Measurements from ENCODE around the gene ACOX2.

ACOX2 gene

DNA sequence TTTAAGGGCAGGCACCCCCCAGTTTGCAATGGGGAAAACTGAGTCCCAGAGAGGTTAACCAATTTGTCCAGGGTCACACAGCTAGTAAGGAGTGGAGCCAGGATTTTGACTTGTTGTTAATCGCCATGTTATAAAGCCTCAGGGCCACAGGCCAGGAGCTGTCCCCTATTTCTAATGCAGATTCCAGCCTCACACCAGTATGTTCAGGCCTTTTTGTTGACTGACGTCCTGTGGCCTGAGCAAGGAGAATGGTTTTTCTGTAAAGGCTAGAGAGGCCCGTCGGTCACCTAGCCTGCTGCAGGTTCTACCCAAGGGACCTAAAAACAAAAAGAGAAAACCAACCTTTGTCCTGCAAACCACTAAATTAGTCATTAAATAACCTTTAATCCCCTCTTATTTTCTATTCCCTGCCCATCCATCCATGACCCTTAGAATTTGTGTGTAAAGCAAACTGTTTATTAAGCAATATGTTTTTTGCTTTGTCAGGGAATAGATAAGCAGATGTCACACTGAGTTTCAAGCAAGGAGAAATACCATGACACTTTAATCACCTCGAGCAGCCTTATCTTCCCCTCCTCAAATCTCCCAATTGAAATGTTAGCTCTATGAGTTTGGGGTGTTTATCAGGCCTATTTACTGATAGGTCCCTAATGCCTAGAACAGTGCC is 14.1 kb downstream of the ACOX2 start:
- Histone ChIP-seq H3K4me1 (ENCODE audit: control insufficient read depth in 1 of 2, insufficient read depth in 2 of 2, low read length in 2 of 2) (peaks cover 0 to 3% of the 10 kb centered on the region in 2 experiments), H3K14ac (ENCODE audit: low read length) (no peak overlapping the region), H2AFZ (ENCODE audit: insufficient read depth, low read length, poor library complexity) (no peak overlapping the region), H4K12ac (ENCODE audit: low read depth, low read length) (no peak overlapping the region), H4K8ac (ENCODE audit: low read depth, low read length) (no peak overlapping the region), H3K79me2 (ENCODE audit: control insufficient read depth, insufficient read depth, low read length, poor library complexity) (no peaks in the 10 kb centered on the region), H2BK12ac (ENCODE audit: low read length) (no peak overlapping the region), H2BK5ac (ENCODE audit: low read depth, low read length, poor library complexity) (no peak overlapping the region), H3K27me3 (ENCODE audit: insufficient read depth, low read length) (no peaks in the 10 kb centered on the region), H2AK5ac (ENCODE audit: low read length) (no peak overlapping the region), H3K79me1 (ENCODE audit: low read length) (no peaks in the 10 kb centered on the region), H4K91ac (ENCODE audit: low read depth, low read length) (no peak overlapping the region), H3K9me3 (ENCODE audit: insufficient read depth, low read depth, low read length) (no peaks in the 10 kb centered on the region), H3K4me3 (ENCODE audit: low read depth, low read length) (no peak overlapping the region), H3K36me3 (ENCODE audit: control insufficient read depth in 1 of 2, insufficient read depth in 2 of 2, low read length in 2 of 2) (no peaks in the 10 kb centered on the region), H3K23ac (ENCODE audit: low read length) (no peak overlapping the region), H2BK120ac (ENCODE audit: insufficient read depth, low read length, poor library complexity) (no peak overlapping the region), H3K9ac (ENCODE audit: low read length) (no peak overlapping the region), H3K27ac (ENCODE audit: low read depth, low read length) (no peak overlapping the region), H3K18ac (ENCODE audit: low read length) (no peak overlapping the region), H3K4ac (ENCODE audit: low read depth, low read length) (no peak overlapping the region), H3K4me2 (ENCODE audit: low read length) (no peak overlapping the region)
- WGBS (ENCODE audit: extremely low coverage, insufficient coverage, insufficient read length): no CpG with 5 or more reads among the region's 5 CpGs
- no peak for DNase-seq

DNA sequence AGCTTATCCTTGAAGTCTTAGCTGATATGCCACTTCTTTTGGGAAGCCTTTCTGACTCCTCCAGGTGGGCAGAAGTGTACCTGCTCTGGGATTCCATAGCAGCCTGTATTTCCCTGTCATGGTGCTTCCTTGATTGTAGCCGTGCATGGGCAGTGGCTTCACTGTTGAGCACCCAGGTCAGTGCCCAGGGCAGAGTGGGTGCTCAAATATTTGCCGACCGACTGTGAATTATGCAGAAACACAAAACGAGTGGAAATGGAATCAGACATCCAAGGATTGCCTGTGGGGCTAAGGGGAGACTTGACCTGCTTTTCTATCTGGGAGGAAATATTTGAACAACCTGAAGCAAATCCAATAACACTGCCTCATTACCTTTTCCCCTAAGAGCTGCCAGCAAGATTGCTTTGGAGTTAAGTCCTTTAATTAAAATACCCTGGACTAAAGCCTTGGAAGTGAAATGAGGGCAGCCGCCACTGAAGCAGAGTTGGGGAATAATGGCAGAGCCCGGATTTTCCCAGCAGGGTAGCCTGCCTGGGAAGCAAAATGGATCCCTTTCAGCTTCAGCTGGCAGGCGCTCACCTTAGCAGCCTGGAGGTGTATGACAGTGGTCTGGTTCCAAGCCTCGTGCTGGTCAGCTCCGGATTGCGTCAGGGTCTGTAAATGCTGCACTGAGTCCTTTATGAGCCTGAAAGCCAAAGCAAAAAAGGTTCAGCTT is 14.9 kb downstream of the ACOX2 start:
- H2AK5ac ChIP-seq (ENCODE audit: low read length): no peak overlapping the region
- H3K27me3 ChIP-seq (ENCODE audit: insufficient read depth, low read length): no peaks in the 10 kb centered on the region
- no peak overlapping the region for H3K4me2 ChIP-seq (ENCODE audit: low read length)
- H3K9ac ChIP-seq (ENCODE audit: low read length): no peak overlapping the region
- H3K14ac ChIP-seq (ENCODE audit: low read length): no peak overlapping the region
- no peak overlapping the region for H3K27ac ChIP-seq (ENCODE audit: low read depth, low read length)
- no peaks in the 10 kb centered on the region for H3K79me2 ChIP-seq (ENCODE audit: control insufficient read depth, insufficient read depth, low read length, poor library complexity)
- H3K36me3 ChIP-seq (ENCODE audit: control insufficient read depth in 1 of 2, insufficient read depth in 2 of 2, low read length in 2 of 2): no peaks in the 10 kb centered on the region
- no peak overlapping the region for H2AFZ ChIP-seq (ENCODE audit: insufficient read depth, low read length, poor library complexity)
- peak in 1 of 2 donors; percentile 9 for DNase-seq
- H4K8ac ChIP-seq (ENCODE audit: low read depth, low read length): no peak overlapping the region
- no peak overlapping the region for H4K91ac ChIP-seq (ENCODE audit: low read depth, low read length)
- no peak overlapping the region for H2BK120ac ChIP-seq (ENCODE audit: insufficient read depth, low read length, poor library complexity)
- H4K12ac ChIP-seq (ENCODE audit: low read depth, low read length): no peak overlapping the region
- no peak overlapping the region for H3K4ac ChIP-seq (ENCODE audit: low read depth, low read length)
- H3K79me1 ChIP-seq (ENCODE audit: low read length): no peaks in the 10 kb centered on the region
- WGBS (ENCODE audit: extremely low coverage, insufficient coverage, insufficient read length): no CpG with 5 or more reads among the region's 10 CpGs
- no peak overlapping the region for H2BK5ac ChIP-seq (ENCODE audit: low read depth, low read length, poor library complexity)
- H3K23ac ChIP-seq (ENCODE audit: low read length): no peak overlapping the region
- no peak overlapping the region for H3K4me3 ChIP-seq (ENCODE audit: low read depth, low read length)
- no peak overlapping the region for H2BK12ac ChIP-seq (ENCODE audit: low read length)
- peaks cover 0 to 3% of the 10 kb centered on the region in 2 experiments for H3K4me1 ChIP-seq (ENCODE audit: control insufficient read depth in 1 of 2, insufficient read depth in 2 of 2, low read length in 2 of 2)
- H3K9me3 ChIP-seq (ENCODE audit: insufficient read depth, low read depth, low read length): no peaks in the 10 kb centered on the region
- no peak overlapping the region for H3K18ac ChIP-seq (ENCODE audit: low read length)

DNA sequence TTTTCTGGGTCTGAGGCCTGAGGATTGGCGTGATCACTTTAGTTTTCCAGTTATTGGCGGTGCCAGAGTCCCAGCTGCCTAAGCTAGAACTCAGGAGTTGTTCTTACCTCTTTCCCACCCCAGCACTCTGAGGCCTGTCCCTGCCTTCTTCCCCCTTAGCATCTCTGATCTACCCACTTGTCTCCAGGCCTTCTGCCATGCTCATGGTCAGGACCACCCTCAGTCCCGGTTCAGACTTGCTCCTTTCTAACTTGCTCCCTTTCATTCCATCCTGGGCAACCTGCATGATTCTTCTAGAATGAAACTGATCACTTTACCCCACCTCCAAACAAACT is 15.7 kb downstream of the ACOX2 start:
- Histone ChIP-seq H3K4me2 (ENCODE audit: low read length) (no peak overlapping the region), H4K12ac (ENCODE audit: low read depth, low read length) (no peak overlapping the region), H3K27ac (ENCODE audit: low read depth, low read length) (no peak overlapping the region), H3K14ac (ENCODE audit: low read length) (no peak overlapping the region), H2BK12ac (ENCODE audit: low read length) (no peak overlapping the region), H3K4ac (ENCODE audit: low read depth, low read length) (no peak overlapping the region), H3K23ac (ENCODE audit: low read length) (no peak overlapping the region), H3K4me1 (ENCODE audit: control insufficient read depth in 1 of 2, insufficient read depth in 2 of 2, low read length in 2 of 2) (peaks cover 0 to under 1% of the 10 kb centered on the region in 2 experiments), H3K36me3 (ENCODE audit: control insufficient read depth in 1 of 2, insufficient read depth in 2 of 2, low read length in 2 of 2) (no peaks in the 10 kb centered on the region), H3K79me1 (ENCODE audit: low read length) (no peaks in the 10 kb centered on the region), H2BK120ac (ENCODE audit: insufficient read depth, low read length, poor library complexity) (no peak overlapping the region), H3K18ac (ENCODE audit: low read length) (no peak overlapping the region), H3K9ac (ENCODE audit: low read length) (no peak overlapping the region), H3K79me2 (ENCODE audit: control insufficient read depth, insufficient read depth, low read length, poor library complexity) (no peaks in the 10 kb centered on the region), H3K9me3 (ENCODE audit: insufficient read depth, low read depth, low read length) (no peaks in the 10 kb centered on the region), H2AFZ (ENCODE audit: insufficient read depth, low read length, poor library complexity) (no peak overlapping the region), H3K27me3 (ENCODE audit: insufficient read depth, low read length) (no peaks in the 10 kb centered on the region), H4K91ac (ENCODE audit: low read depth, low read length) (no peak overlapping the region), H3K4me3 (ENCODE audit: low read depth, low read length) (no peak overlapping the region), H4K8ac (ENCODE audit: low read depth, low read length) (no peak overlapping the region), H2BK5ac (ENCODE audit: low read depth, low read length, poor library complexity) (no peak overlapping the region), H2AK5ac (ENCODE audit: low read length) (no peak overlapping the region)
- no CpG with 5 or more reads among the region's 3 CpGs for WGBS (ENCODE audit: extremely low coverage, insufficient coverage, insufficient read length)
- no peak for DNase-seq

DNA sequence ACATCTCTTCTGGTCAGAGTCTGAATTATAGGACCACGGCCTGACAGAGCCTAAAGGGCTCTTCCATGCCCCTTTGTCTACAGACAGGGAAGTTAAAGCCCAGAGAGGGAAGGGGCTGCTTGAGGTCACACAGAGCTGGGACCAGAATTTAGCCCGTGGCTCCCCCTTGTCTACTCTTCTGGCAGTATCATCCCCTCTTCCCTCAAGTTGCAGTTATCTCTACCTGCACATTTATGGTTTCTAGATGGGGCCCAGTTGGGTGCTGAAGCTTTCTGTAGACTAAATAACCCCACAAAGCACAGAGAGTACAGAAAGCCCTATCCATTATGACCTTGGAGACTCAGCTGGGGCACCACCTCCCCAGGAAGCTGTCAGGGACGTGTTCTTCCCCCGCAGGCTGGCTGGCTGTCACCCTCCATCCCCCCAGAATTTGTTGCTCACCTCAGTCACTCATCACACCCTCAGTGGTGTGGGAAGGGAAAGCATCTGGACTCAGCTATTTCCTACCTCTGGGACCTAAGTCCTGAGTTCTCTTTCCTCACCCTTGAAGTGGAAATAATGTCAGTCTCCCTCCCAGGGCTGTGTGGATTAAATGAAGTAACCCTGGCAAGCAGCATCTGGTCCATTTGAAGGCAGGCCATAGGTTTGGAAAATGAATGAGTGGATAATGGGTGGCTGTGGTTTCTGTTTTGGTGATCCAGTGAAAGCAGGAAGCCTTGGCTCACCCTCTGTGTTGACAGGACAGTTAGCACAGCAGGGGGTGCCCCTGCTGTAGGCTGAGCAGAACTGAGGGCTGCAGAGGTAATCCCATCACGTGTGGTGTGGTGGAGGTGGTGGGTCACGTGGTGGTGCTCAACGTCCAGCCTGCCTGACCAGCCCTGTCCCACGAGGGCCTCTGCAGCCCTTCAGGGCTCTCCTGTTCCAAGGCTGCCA is 16.3 kb downstream of the ACOX2 start:
- Histone ChIP-seq H2AK5ac (ENCODE audit: low read length) (no peak overlapping the region), H3K27ac (ENCODE audit: low read depth, low read length) (no peak overlapping the region), H2BK120ac (ENCODE audit: insufficient read depth, low read length, poor library complexity) (no peak overlapping the region), H3K4me1 (ENCODE audit: control insufficient read depth in 1 of 2, insufficient read depth in 2 of 2, low read length in 2 of 2) (no peaks in the 10 kb centered on the region), H3K4me2 (ENCODE audit: low read length) (no peak overlapping the region), H4K12ac (ENCODE audit: low read depth, low read length) (no peak overlapping the region), H2BK5ac (ENCODE audit: low read depth, low read length, poor library complexity) (no peak overlapping the region), H3K4me3 (ENCODE audit: low read depth, low read length) (no peak overlapping the region), H3K79me2 (ENCODE audit: control insufficient read depth, insufficient read depth, low read length, poor library complexity) (no peaks in the 10 kb centered on the region), H3K23ac (ENCODE audit: low read length) (no peak overlapping the region), H3K36me3 (ENCODE audit: control insufficient read depth in 1 of 2, insufficient read depth in 2 of 2, low read length in 2 of 2) (no peaks in the 10 kb centered on the region), H3K27me3 (ENCODE audit: insufficient read depth, low read length) (no peaks in the 10 kb centered on the region), H4K8ac (ENCODE audit: low read depth, low read length) (no peak overlapping the region), H3K4ac (ENCODE audit: low read depth, low read length) (no peak overlapping the region), H3K79me1 (ENCODE audit: low read length) (no peaks in the 10 kb centered on the region), H3K14ac (ENCODE audit: low read length) (no peak overlapping the region), H3K9ac (ENCODE audit: low read length) (no peak overlapping the region), H2BK12ac (ENCODE audit: low read length) (no peak overlapping the region), H3K18ac (ENCODE audit: low read length) (no peak overlapping the region), H2AFZ (ENCODE audit: insufficient read depth, low read length, poor library complexity) (no peak overlapping the region), H3K9me3 (ENCODE audit: insufficient read depth, low read depth, low read length) (no peaks in the 10 kb centered on the region), H4K91ac (ENCODE audit: low read depth, low read length) (no peak overlapping the region)
- DNase-seq: no peak
- WGBS (ENCODE audit: extremely low coverage, insufficient coverage, insufficient read length): no CpG with 5 or more reads among the region's 8 CpGs

Measured in trophoblast cell (in vitro differentiated cells and primary cell).